Measurements from ENCODE around the gene MRS2. TPM values are rescaled to one million over a fixed set of nuclear protein-coding genes. Genes with fewer than 3 reads are reported as not detected.
"Not testable (repeated sequence)": the region's sequence is repeated elsewhere in the genome, so short reads cannot be mapped to it uniquely, and the experiment has no call there.

Gene MRS2
- total RNA-seq, 2 donors from 2014 or later: 11.7 to 23.1 TPM

- no peak for DNase-seq
- Histone ChIP-seq H3K4me3 (no peak overlapping the region), H3K27ac (no peak overlapping the region), H3K36me3 (replicated peaks in 1 of 2; ENCODE audit: insufficient read depth in 1 of 2, low read depth in 2 of 2) (no peaks in the 10 kb centered on the region), H3K27me3 (no peaks in the 10 kb centered on the region), H3K9me3 (no peaks in the 10 kb centered on the region), H3K4me1 (no peaks in the 10 kb centered on the region)
- ATAC-seq: no peak
- intact Hi-C loops (cut with DNase I): no loop called here
- WGBS, 2 donors: 74 to 80% methylated on average over 1 of the region's 1 CpG
- TF ChIP-seq CTCF (IDR thresholded peaks at IDR 0.05) (no peak), POLR2A (IDR thresholded peaks at IDR 0.05) (no peak)
Observed at GRCh38 chr6:24396824-24397223, 5.9 kb upstream of the MRS2 start.

GRCh38 chr6:24397631-24398030 lies 5.1 kb upstream of the MRS2 start:
- no peak overlapping the region for H3K27ac ChIP-seq
- H3K4me3 ChIP-seq: no peak overlapping the region
- no peaks in the 10 kb centered on the region for H3K27me3 ChIP-seq
- no peaks in the 10 kb centered on the region for H3K9me3 ChIP-seq
- intact Hi-C loops (cut with DNase I): no loop called here
- no peak for DNase-seq
- H3K4me1 ChIP-seq: peaks cover 5% of the 10 kb centered on the region
- ATAC-seq: no peak
- H3K36me3 ChIP-seq (replicated peaks in 1 of 2; ENCODE audit: insufficient read depth in 1 of 2, low read depth in 2 of 2): no peaks in the 10 kb centered on the region
- TF ChIP-seq CTCF (IDR thresholded peaks at IDR 0.05): no peak
- no peak for TF ChIP-seq POLR2A (IDR thresholded peaks at IDR 0.05)
- WGBS, 2 donors: 35 to 40% methylated on average over 1 of the region's 1 CpG

GRCh38 chr6:24400045-24401039 lies 2.4 kb upstream of the MRS2 start:
- H3K9me3 ChIP-seq; DNase-seq; H3K4me3 ChIP-seq; H3K27ac ChIP-seq; ATAC-seq; H3K27me3 ChIP-seq; intact Hi-C loops (cut with DNase I); H3K36me3 ChIP-seq (replicated peaks in 1 of 2; ENCODE audit: insufficient read depth in 1 of 2, low read depth in 2 of 2); H3K4me1 ChIP-seq: not testable (repeated sequence)
- 33 to 39% methylated on average over 17 of the region's 17 CpGs for WGBS, 2 donors

- no peaks in the 10 kb centered on the region for H3K27me3 ChIP-seq
- no peak overlapping the region for H3K27ac ChIP-seq
- peaks cover 11% of the 10 kb centered on the region for H3K4me1 ChIP-seq
- no peak for TF ChIP-seq POLR2A (IDR thresholded peaks at IDR 0.05)
- TF ChIP-seq CTCF (IDR thresholded peaks at IDR 0.05): no peak
- ATAC-seq (no peak), DNase-seq (no peak)
- H3K4me3 ChIP-seq: no peak overlapping the region
- intact Hi-C loops (cut with DNase I): no loop called here
- H3K9me3 ChIP-seq: no peaks in the 10 kb centered on the region
- WGBS, 2 donors: 59 to 65% methylated on average over 3 to 4 of the region's 4 CpGs
- no peaks in the 10 kb centered on the region for H3K36me3 ChIP-seq (replicated peaks in 1 of 2; ENCODE audit: insufficient read depth in 1 of 2, low read depth in 2 of 2)
Observed at GRCh38 chr6:24401458-24401857, 1.3 kb upstream of the MRS2 start.

- Histone ChIP-seq H3K4me3 (peak overlapping the region; percentile 54 to 100), H3K27me3 (no peaks in the 10 kb centered on the region), H3K27ac (peak overlapping the region in 3 of 4 donors; percentile 71 to 84 (median 76)), H3K4me1 (peaks cover 11% of the 10 kb centered on the region), H3K36me3 (replicated peaks in 1 of 2; ENCODE audit: insufficient read depth in 1 of 2, low read depth in 2 of 2) (no peaks in the 10 kb centered on the region), H3K9me3 (no peaks in the 10 kb centered on the region)
- TF ChIP-seq POLR2A (IDR thresholded peaks at IDR 0.05) (no peak), CTCF (IDR thresholded peaks at IDR 0.05) (no peak)
- 1 to 2% methylated on average over 12 of the region's 12 CpGs for WGBS, 2 donors
- intact Hi-C loops (cut with DNase I): no loop called here
- DNase-seq (no peak), ATAC-seq (no peak)
Observed at GRCh38 chr6:24403501-24403824, 727 bp downstream of the MRS2 start.
